ENCODE results near the gene HOXD4. TPM values are rescaled to one million over a fixed set of nuclear protein-coding genes. Genes with fewer than 3 reads are reported as not detected.

HOXD4 gene
- total and polyA plus RNA-seq, 2 of the 4 experiments (the other 2 are of a cell fraction), result not detected

GRCh38 chr2:176172007-176172894, 20.9 kb downstream of the HOXD4 start:
- H2BK5ac ChIP-seq (ENCODE audit: low read depth, low read length, poor library complexity, severe bottlenecking), result no peak overlapping the region
- no peak overlapping the region for H3K4me3 ChIP-seq (ENCODE audit: insufficient read depth, low read depth, low read length)
- no peak overlapping the region for H2AK9ac ChIP-seq (replicated peaks; ENCODE audit: low read depth, low read length, poor library complexity)
- H3K9me3 ChIP-seq (ENCODE audit: control insufficient read depth, insufficient read depth, low read length), result peaks cover 10% of the 10 kb centered on the region
- dilution Hi-C loops (cut with HindIII; ENCODE audit: low sequenced_read_pairs, unreplicated experiment) (no loop called here), in situ Hi-C loops (cut with MboI; ENCODE audit: low sequenced_read_pairs) (no loop called here), intact Hi-C loops (cut with micrococcal nuclease) (no loop called here)
- no peaks in the 10 kb centered on the region for H3K36me3 ChIP-seq (ENCODE audit: control insufficient read depth, insufficient read depth, low read length)
- no peaks in the 10 kb centered on the region for H3K4me1 ChIP-seq (ENCODE audit: control insufficient read depth, insufficient read depth, low read length)
- no peak overlapping the region for H3K14ac ChIP-seq (replicated peaks; ENCODE audit: low read depth, low read length)
- H2BK120ac ChIP-seq (ENCODE audit: low read depth, low read length), result no peak overlapping the region
- no peak for ATAC-seq (ENCODE audit: low read depth)
- H4K8ac ChIP-seq (ENCODE audit: low read depth in 2 of 2, low read length in 2 of 2), result no peak overlapping the region
- ChIA-PET POLR2A (ENCODE audit: unreplicated experiment) (no interaction called here), CTCF (interaction anchor here (0.7 kb wide), 1 partner anchor 182 kb away, joined by 3 read pairs; no protein-coding TSS in a partner anchor)
- H2BK20ac ChIP-seq (ENCODE audit: low read depth, low read length), result no peak overlapping the region
- H3K79me1 ChIP-seq (ENCODE audit: low read depth in 1 of 2, low read length in 2 of 2), result no peaks in the 10 kb centered on the region
- no peak overlapping the region for H3K4me2 ChIP-seq (ENCODE audit: low read depth, low read length)
- H3K9ac ChIP-seq (ENCODE audit: low read depth, low read length), result no peak overlapping the region
- no peak overlapping the region for H4K91ac ChIP-seq (ENCODE audit: insufficient read depth, low read depth, low read length)
- no peak overlapping the region for H3K56ac ChIP-seq (ENCODE audit: extremely low read depth, insufficient read depth, low read length)
- BruUV-seq (replicated peaks), result no TSS peak
- no peak overlapping the region for H2AK5ac ChIP-seq (ENCODE audit: low read depth, low read length)
- no peaks in the 10 kb centered on the region for H3K9me1 ChIP-seq (ENCODE audit: insufficient read depth, low read length)
- no peak overlapping the region for H4K5ac ChIP-seq (ENCODE audit: low read depth, low read length)
- WGBS, 2 experiments (ENCODE audit: extremely low coverage in 2 of 2, insufficient read length in 1 of 2), result 0% methylated on average over 3 of the region's 60 CpGs; no CpG with 5 or more reads in 1 of the 2 experiments
- no peak overlapping the region for H3K23ac ChIP-seq (ENCODE audit: low read depth, low read length)
- H4K20me1 ChIP-seq (ENCODE audit: insufficient read depth, low read length), result no peaks in the 10 kb centered on the region
- H3K27me3 ChIP-seq (ENCODE audit: control insufficient read depth, insufficient read depth, low read length), result peaks cover 68% of the 10 kb centered on the region
- DNase-seq, result no peak
- H3K27ac ChIP-seq (ENCODE audit: insufficient read depth, low read length), result no peak overlapping the region
- no peak overlapping the region for H3K4ac ChIP-seq (ENCODE audit: low read depth, low read length)
- H2BK15ac ChIP-seq (ENCODE audit: low read depth, low read length), result no peak overlapping the region
- peak overlapping the region; percentile 44 for H2AFZ ChIP-seq (replicated peaks; ENCODE audit: low read length, poor library complexity)
- no peak overlapping the region for H3K18ac ChIP-seq (ENCODE audit: low read depth, low read length)
- TF ChIP-seq ELK1 (IDR thresholded peaks at IDR 0.05; ENCODE audit: borderline replicate concordance, low read depth, low read length), result no peak
- no peak for TF ChIP-seq CHD1 (IDR thresholded peaks at IDR 0.05; ENCODE audit: low read depth, low read length)
- TF ChIP-seq CEBPB (IDR thresholded peaks at IDR 0.05; ENCODE audit: low read depth, low read length), result no peak
- no peak for TF ChIP-seq FOS (IDR thresholded peaks at IDR 0.05; ENCODE audit: low read depth, low read length)
- no peak for TF ChIP-seq CTCF (conservative IDR thresholded peaks at IDR 0.05; ENCODE audit: low read depth, low read length)
- TF ChIP-seq POLR2A (IDR thresholded peaks at IDR 0.05; ENCODE audit: low read depth, low read length), result no peak
- TF ChIP-seq NFE2L2 (IDR thresholded peaks at IDR 0.05; ENCODE audit: low read depth, low read length), result no peak
- TF ChIP-seq RCOR1 (IDR thresholded peaks at IDR 0.05; ENCODE audit: insufficient replicate concordance, low read length), result no peak
- TF ChIP-seq RFX5 (IDR thresholded peaks at IDR 0.05; ENCODE audit: low read depth, low read length), result no peak
- no peak for TF ChIP-seq MAZ (IDR thresholded peaks at IDR 0.05; ENCODE audit: borderline replicate concordance, low read depth, low read length)
- no peak for TF ChIP-seq MAFK (IDR thresholded peaks at IDR 0.05; ENCODE audit: low read depth, low read length)
- TF ChIP-seq BHLHE40 (IDR thresholded peaks at IDR 0.05; ENCODE audit: low read depth, low read length), result no peak
- TF ChIP-seq USF2 (IDR thresholded peaks at IDR 0.05; ENCODE audit: low read depth, low read length), result no peak
- no peak for TF ChIP-seq RAD21 (IDR thresholded peaks at IDR 0.05; ENCODE audit: low read length)
- TF ChIP-seq MXI1 (IDR thresholded peaks at IDR 0.05; ENCODE audit: borderline replicate concordance, low read depth, low read length), result no peak
